ENCODE data around the gene FGF3.

FGF3 gene

GRCh38 chr11:69816671-69817070, 2.5 kb downstream of the FGF3 start:
- TF ChIP-seq, protein P1, sequence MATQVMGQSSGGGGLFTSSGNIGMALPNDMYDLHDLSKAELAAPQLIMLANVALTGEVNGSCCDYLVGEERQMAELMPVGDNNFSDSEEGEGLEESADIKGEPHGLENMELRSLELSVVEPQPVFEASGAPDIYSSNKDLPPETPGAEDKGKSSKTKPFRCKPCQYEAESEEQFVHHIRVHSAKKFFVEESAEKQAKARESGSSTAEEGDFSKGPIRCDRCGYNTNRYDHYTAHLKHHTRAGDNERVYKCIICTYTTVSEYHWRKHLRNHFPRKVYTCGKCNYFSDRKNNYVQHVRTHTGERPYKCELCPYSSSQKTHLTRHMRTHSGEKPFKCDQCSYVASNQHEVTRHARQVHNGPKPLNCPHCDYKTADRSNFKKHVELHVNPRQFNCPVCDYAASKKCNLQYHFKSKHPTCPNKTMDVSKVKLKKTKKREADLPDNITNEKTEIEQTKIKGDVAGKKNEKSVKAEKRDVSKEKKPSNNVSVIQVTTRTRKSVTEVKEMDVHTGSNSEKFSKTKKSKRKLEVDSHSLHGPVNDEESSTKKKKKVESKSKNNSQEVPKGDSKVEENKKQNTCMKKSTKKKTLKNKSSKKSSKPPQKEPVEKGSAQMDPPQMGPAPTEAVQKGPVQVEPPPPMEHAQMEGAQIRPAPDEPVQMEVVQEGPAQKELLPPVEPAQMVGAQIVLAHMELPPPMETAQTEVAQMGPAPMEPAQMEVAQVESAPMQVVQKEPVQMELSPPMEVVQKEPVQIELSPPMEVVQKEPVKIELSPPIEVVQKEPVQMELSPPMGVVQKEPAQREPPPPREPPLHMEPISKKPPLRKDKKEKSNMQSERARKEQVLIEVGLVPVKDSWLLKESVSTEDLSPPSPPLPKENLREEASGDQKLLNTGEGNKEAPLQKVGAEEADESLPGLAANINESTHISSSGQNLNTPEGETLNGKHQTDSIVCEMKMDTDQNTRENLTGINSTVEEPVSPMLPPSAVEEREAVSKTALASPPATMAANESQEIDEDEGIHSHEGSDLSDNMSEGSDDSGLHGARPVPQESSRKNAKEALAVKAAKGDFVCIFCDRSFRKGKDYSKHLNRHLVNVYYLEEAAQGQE (IDR thresholded peaks at IDR 0.05; ENCODE audit: insufficient read depth in 1 of 2, low read depth in 2 of 2, low read length in 2 of 2): no peak
- TF ChIP-seq POLR2AphosphoS5 (IDR thresholded peaks at IDR 0.05; ENCODE audit: low read depth, low read length): no peak
- no peak for TF ChIP-seq FOXP2 (optimal IDR thresholded peaks at IDR 0.05; ENCODE audit: borderline replicate concordance, extremely low read depth, extremely low read length, insufficient read depth)
- no peak for TF ChIP-seq TAF1 (IDR thresholded peaks at IDR 0.05; ENCODE audit: borderline replicate concordance, insufficient read depth, low read length)
- TF ChIP-seq SIN3A (IDR thresholded peaks at IDR 0.05; ENCODE audit: borderline replicate concordance, insufficient read depth, low read length): no peak

- TF ChIP-seq POLR2AphosphoS5 (IDR thresholded peaks at IDR 0.05; ENCODE audit: low read depth, low read length) (no peak), FOXP2 (optimal IDR thresholded peaks at IDR 0.05; ENCODE audit: borderline replicate concordance, extremely low read depth, extremely low read length, insufficient read depth) (no peak)
These were observed 3.2 kb downstream of the FGF3 start for GRCh38 chr11:69815973-69816372.

GRCh38 chr11:69814902-69815301, 4.3 kb downstream of the FGF3 start:
- no peak for TF ChIP-seq FOXP2 (optimal IDR thresholded peaks at IDR 0.05; ENCODE audit: borderline replicate concordance, extremely low read depth, extremely low read length, insufficient read depth)
- no peak for TF ChIP-seq TAF1 (IDR thresholded peaks at IDR 0.05; ENCODE audit: borderline replicate concordance, insufficient read depth, low read length)
- TF ChIP-seq, protein P1 (IDR thresholded peaks at IDR 0.05; ENCODE audit: insufficient read depth in 1 of 2, low read depth in 2 of 2, low read length in 2 of 2): no peak
- TF ChIP-seq SIN3A (IDR thresholded peaks at IDR 0.05; ENCODE audit: borderline replicate concordance, insufficient read depth, low read length): no peak
- no peak for TF ChIP-seq POLR2AphosphoS5 (IDR thresholded peaks at IDR 0.05; ENCODE audit: low read depth, low read length)

- TF ChIP-seq FOXP2 (optimal IDR thresholded peaks at IDR 0.05; ENCODE audit: borderline replicate concordance, extremely low read depth, extremely low read length, insufficient read depth) (no peak), SIN3A (IDR thresholded peaks at IDR 0.05; ENCODE audit: borderline replicate concordance, insufficient read depth, low read length) (no peak), POLR2AphosphoS5 (IDR thresholded peaks at IDR 0.05; ENCODE audit: low read depth, low read length) (no peak), TAF1 (IDR thresholded peaks at IDR 0.05; ENCODE audit: borderline replicate concordance, insufficient read depth, low read length) (no peak)
- TF ChIP-seq, protein P1 (IDR thresholded peaks at IDR 0.05; ENCODE audit: insufficient read depth in 1 of 2, low read depth in 2 of 2, low read length in 2 of 2): no peak
These were observed 4.8 kb downstream of the FGF3 start for GRCh38 chr11:69814411-69814810.

DNA sequence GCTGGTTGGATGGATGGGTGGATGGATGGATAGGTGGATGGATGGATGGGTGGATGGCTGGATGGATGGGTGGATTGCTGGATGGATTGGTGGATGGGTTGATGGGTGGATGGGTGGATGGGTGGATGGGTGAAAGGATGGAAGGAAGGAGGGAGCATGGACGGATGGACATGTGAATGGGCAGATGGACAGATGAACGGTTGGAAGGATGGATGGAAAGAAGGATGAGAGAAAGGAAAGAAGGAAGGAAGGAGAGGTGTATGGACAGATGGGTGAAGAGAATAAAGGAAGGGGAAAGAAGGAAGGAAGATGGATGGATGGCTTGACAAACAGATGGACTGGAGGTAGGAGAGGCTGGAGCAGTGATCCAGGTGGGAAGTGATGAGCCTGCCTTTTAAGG, 5.4 kb downstream of the FGF3 start:
- TF ChIP-seq FOXP2 (optimal IDR thresholded peaks at IDR 0.05; ENCODE audit: borderline replicate concordance, extremely low read depth, extremely low read length, insufficient read depth) (no peak), POLR2AphosphoS5 (IDR thresholded peaks at IDR 0.05; ENCODE audit: low read depth, low read length) (no peak), TAF1 (IDR thresholded peaks at IDR 0.05; ENCODE audit: borderline replicate concordance, insufficient read depth, low read length) (no peak), SIN3A (IDR thresholded peaks at IDR 0.05; ENCODE audit: borderline replicate concordance, insufficient read depth, low read length) (no peak)
- TF ChIP-seq, protein P1 (IDR thresholded peaks at IDR 0.05; ENCODE audit: insufficient read depth in 1 of 2, low read depth in 2 of 2, low read length in 2 of 2): no peak

Measured in PFSK-1 (cell line).